NCI-H1436 (cell line): Measurements from ENCODE around the gene AMIGO3.

Experiments
- DNase-seq: peaks from one replicate; lab custom pipeline; 2025; lab: John Stamatoyannopoulos, UW

AMIGO3 gene

GRCh38 chr3:49725906-49726681 lies 6.6 kb upstream of the AMIGO3 start:
- DNase-seq: no peak

- DNase-seq: no peak
These were observed 5.1 kb upstream of the AMIGO3 start for GRCh38 chr3:49724586-49724985.

- DNase-seq: peak; percentile 88
These were observed 4.4 kb upstream of the AMIGO3 start, which contains the start of gene GMPPB for GRCh38 chr3:49723628-49724551. TSS of gene GMPPB (minus strand) at chr3:49723951. CDS start at chr3:49723726, 225 bp downstream.

GRCh38 chr3:49723296-49723627 lies 3.8 kb upstream of the AMIGO3 start:
- DNase-seq: no peak

GRCh38 chr3:49722896-49723295 lies 3.4 kb upstream of the AMIGO3 start:
- DNase-seq: no peak

- no peak for DNase-seq
These were observed 2.7 kb upstream of the AMIGO3 start for GRCh38 chr3:49721896-49722781.

- DNase-seq: no peak
These were observed 2.1 kb upstream of the AMIGO3 start for GRCh38 chr3:49721596-49721895.

- DNase-seq: no peak
These were observed 1.5 kb upstream of the AMIGO3 start for GRCh38 chr3:49720855-49721595.

GRCh38 chr3:49718858-49719213 lies 648 bp downstream of the AMIGO3 start:
- DNase-seq: no peak

GRCh38 chr3:49717959-49718857 lies 1.3 kb downstream of the AMIGO3 start:
- DNase-seq: no peak

GRCh38 chr3:49717211-49717958 lies 2.1 kb downstream of the AMIGO3 start:
- no peak for DNase-seq

- DNase-seq: no peak
These were observed 2.7 kb downstream of the AMIGO3 start for GRCh38 chr3:49716691-49717210.

- DNase-seq: no peak
These were observed 3.3 kb downstream of the AMIGO3 start for GRCh38 chr3:49716169-49716568.

- DNase-seq: no peak
These were observed 3.8 kb downstream of the AMIGO3 start for GRCh38 chr3:49715611-49716121.

GRCh38 chr3:49714728-49715550 lies 4.5 kb downstream of the AMIGO3 start:
- DNase-seq: no peak

- no peak for DNase-seq
These were observed 6.0 kb downstream of the AMIGO3 start for GRCh38 chr3:49713336-49714105.

- no peak for DNase-seq
These were observed 6.7 kb downstream of the AMIGO3 start for GRCh38 chr3:49712631-49713317.
